Parietal lobe (tissue), 1 donor: ENCODE measurements around the gene HEATR1. TPM values are rescaled to one million over a fixed set of nuclear protein-coding genes. Genes with fewer than 3 reads are reported as not detected.

Experiments
- total RNA-seq: library from RNA; depleted of rRNA; stranded (reverse); fragments of >200 nt; gene quantifications from one replicate; pipeline ENCODE4 v1.2.3, GENCODE V29; 2014

The HEATR1 gene, protein sequence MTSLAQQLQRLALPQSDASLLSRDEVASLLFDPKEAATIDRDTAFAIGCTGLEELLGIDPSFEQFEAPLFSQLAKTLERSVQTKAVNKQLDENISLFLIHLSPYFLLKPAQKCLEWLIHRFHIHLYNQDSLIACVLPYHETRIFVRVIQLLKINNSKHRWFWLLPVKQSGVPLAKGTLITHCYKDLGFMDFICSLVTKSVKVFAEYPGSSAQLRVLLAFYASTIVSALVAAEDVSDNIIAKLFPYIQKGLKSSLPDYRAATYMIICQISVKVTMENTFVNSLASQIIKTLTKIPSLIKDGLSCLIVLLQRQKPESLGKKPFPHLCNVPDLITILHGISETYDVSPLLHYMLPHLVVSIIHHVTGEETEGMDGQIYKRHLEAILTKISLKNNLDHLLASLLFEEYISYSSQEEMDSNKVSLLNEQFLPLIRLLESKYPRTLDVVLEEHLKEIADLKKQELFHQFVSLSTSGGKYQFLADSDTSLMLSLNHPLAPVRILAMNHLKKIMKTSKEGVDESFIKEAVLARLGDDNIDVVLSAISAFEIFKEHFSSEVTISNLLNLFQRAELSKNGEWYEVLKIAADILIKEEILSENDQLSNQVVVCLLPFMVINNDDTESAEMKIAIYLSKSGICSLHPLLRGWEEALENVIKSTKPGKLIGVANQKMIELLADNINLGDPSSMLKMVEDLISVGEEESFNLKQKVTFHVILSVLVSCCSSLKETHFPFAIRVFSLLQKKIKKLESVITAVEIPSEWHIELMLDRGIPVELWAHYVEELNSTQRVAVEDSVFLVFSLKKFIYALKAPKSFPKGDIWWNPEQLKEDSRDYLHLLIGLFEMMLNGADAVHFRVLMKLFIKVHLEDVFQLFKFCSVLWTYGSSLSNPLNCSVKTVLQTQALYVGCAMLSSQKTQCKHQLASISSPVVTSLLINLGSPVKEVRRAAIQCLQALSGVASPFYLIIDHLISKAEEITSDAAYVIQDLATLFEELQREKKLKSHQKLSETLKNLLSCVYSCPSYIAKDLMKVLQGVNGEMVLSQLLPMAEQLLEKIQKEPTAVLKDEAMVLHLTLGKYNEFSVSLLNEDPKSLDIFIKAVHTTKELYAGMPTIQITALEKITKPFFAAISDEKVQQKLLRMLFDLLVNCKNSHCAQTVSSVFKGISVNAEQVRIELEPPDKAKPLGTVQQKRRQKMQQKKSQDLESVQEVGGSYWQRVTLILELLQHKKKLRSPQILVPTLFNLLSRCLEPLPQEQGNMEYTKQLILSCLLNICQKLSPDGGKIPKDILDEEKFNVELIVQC (N-terminal part only)
- 92.3 TPM for total RNA-seq

DNA sequence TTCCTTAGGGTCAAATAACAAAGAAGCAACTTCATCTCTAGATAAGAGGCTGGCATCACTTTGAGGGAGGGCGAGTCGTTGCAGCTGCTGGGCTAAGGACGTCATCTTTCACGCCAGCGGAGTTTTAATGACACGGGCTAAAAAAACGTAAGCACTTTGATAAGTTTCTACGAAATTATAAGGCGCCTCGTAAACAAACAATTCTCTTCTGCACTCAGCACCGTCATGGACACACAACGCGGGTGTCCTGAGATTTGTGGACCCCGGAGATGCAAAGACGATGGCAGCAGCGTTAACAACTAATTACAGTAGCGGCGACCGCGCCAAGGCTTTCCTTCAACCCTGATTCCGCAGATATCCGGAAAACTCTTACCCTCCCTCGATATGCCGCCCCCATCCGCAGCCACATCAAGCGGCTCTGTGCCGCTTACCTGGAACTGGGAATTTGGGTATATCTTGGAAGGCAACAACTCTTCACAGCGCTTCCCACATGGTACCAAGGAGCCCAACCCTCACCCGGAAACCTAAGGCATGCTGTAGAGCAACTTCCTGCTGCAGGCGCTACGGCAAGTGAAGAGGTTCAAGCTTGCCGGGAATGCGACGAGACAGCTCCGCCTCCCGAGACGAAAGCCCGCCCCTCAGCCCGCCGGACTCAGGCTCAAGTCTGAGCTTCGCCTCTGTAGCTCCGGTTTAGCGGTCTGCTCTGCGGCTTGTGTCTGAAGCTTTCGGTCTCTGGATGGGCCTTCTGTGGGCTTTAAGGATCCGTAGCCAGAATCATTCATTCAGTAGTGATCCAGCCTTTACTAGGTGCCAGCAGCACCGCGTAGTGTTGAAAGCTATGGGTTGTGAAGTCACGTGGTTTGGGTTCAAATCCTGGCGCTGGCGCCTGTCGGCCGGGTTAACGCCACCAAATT lies at the start of gene HEATR1:
Gene HEATR1, minus strand, starts transcription at position 526 of the 914 bp plus-strand sequence. Its CDS starts 421 bp downstream, at position 105.

DNA sequence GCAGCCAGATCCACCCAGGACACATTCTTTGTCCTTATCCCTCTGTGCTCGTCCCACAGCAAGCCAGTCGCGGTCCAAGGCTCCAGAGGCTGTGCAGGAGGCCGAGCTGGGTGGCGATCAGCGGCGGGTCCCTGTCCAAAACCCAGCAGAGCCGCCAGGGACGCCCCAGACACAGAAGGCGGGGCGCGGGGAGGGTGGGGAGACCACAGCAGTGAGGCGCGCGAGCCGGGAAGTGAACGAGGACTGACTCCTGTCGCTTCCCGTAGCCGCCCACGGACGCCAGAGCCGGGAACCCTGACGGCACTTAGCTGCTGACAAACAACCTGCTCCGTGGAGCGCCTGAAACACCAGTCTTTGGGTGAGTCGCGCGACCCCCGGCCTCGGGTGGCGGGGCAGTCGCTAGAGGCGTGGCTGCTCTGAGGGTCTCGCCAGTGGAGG lies 80.6 kb downstream of the HEATR1 start, which contains the start of gene LGALS8:
Gene LGALS8, plus strand, starts transcription at position 279 of the 438 bp plus-strand sequence. CDS start 2,089 bp downstream, outside the sequence.

Other genes with a start within 250 kb of the HEATR1 start
- 3.1 TPM for gene EDARADD, start 210.2 kb downstream of the HEATR1 start, total RNA-seq
- 146 TPM for gene LGALS8, start 80.5 kb downstream of the HEATR1 start, total RNA-seq
- 138 TPM for gene ACTN2, start 82.0 kb upstream of the HEATR1 start, total RNA-seq
- gene MTR, start 190.8 kb upstream of the HEATR1 start, total RNA-seq = 48.5 TPM